HepG2 (cell line): ENCODE results near the gene SPI1.

ENCODE experiments used
- HNRNPK ChIP-seq: fragments of 200-400 bp; formaldehyde crosslinking; IDR thresholded peaks from 2 replicates; pipeline ENCODE4 v1.6.1; 2018; ENCODE audit warnings: low read length, low read depth, moderate library complexity, mild to moderate bottlenecking; ENCODE audit not compliant: poor library complexity, severe bottlenecking
- KDM5A ChIP-seq: fragments of 200-600 bp; sonication (generic); IDR thresholded peaks from 2 replicates; pipeline ENCODE4 v1.7.0; 2018; ENCODE audit warnings: antibody characterized with exemption, mild to moderate bottlenecking, low read length, borderline replicate concordance
- MYC ChIP-seq: sonication (generic); formaldehyde crosslinking; IDR thresholded peaks from 2 replicates; pipeline ENCODE4 v1.9.0; 2021; ENCODE audit warnings: missing genetic modification reagents, borderline replicate concordance
- POLR2AphosphoS5 ChIP-seq: IDR thresholded peaks from 2 replicates; pipeline ENCODE4 v1.6.1; 2012; ENCODE audit warnings: low read depth, low read length
- TF ChIP-seq, protein P1 (sequence below), 2 experiments: fragments of 450-650 bp in 1 of 2; sonication (generic) in 1 of 2; formaldehyde crosslinking in 1 of 2; IDR thresholded peaks; 2 replicates each; pipeline versions ENCODE4 v1.6.1 to v1.8.0; 2016 to 2022; ENCODE audit warnings: antibody characterized with exemption in 1 of 2, mild to moderate bottlenecking in 1 of 2, missing genetic modification reagents in 1 of 2

DNA sequence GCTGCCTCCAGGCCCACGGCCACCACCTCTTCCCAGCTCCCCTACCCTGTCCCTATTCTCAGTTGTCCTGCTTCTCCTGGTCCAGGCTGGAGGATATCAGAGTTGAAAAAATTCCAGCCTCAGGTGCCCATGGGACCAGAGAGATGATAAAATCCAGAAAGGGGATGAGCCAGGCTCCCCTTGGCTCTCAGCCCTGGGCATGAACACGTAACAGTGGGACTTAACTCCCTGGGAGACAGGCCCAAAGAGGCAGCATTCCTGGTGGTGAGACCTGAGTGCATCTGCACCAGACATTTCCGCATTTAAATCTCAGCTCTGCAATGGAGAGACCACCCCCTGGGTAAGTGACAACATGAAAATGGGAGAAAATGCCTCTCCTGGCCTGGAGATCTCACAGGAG, 19.7 kb upstream of the SPI1 start:
- TF ChIP-seq POLR2AphosphoS5 = no peak
- TF ChIP-seq, protein P1, sequence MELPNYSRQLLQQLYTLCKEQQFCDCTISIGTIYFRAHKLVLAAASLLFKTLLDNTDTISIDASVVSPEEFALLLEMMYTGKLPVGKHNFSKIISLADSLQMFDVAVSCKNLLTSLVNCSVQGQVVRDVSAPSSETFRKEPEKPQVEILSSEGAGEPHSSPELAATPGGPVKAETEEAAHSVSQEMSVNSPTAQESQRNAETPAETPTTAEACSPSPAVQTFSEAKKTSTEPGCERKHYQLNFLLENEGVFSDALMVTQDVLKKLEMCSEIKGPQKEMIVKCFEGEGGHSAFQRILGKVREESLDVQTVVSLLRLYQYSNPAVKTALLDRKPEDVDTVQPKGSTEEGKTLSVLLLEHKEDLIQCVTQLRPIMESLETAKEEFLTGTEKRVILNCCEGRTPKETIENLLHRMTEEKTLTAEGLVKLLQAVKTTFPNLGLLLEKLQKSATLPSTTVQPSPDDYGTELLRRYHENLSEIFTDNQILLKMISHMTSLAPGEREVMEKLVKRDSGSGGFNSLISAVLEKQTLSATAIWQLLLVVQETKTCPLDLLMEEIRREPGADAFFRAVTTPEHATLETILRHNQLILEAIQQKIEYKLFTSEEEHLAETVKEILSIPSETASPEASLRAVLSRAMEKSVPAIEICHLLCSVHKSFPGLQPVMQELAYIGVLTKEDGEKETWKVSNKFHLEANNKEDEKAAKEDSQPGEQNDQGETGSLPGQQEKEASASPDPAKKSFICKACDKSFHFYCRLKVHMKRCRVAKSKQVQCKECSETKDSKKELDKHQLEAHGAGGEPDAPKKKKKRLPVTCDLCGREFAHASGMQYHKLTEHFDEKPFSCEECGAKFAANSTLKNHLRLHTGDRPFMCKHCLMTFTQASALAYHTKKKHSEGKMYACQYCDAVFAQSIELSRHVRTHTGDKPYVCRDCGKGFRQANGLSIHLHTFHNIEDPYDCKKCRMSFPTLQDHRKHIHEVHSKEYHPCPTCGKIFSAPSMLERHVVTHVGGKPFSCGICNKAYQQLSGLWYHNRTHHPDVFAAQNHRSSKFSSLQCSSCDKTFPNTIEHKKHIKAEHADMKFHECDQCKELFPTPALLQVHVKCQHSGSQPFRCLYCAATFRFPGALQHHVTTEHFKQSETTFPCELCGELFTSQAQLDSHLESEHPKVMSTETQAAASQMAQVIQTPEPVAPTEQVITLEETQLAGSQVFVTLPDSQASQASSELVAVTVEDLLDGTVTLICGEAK (IDR thresholded peaks at IDR 0.05) = no peak
- TF ChIP-seq, protein P1 (CRISPR knock-in tag; IDR thresholded peaks at IDR 0.05) = no peak
- TF ChIP-seq HNRNPK = no peak
- no peak for TF ChIP-seq KDM5A
- TF ChIP-seq MYC (CRISPR knock-in tag) = no peak
